GM19043 (cell line): ENCODE measurements around the gene SLC25A11.
"Not testable (repeated sequence)": the region's sequence is repeated elsewhere in the genome, so short reads cannot be mapped to it uniquely, and the experiment has no call there.

Experiments
- ATAC-seq: cut with Tn5 transposase; IDR thresholded peaks from one replicate; pipeline ENCODE4 v1.9.1; 2021; ENCODE audit warnings: low read depth; ENCODE audit not compliant: unreplicated experiment

The SLC25A11 gene

DNA sequence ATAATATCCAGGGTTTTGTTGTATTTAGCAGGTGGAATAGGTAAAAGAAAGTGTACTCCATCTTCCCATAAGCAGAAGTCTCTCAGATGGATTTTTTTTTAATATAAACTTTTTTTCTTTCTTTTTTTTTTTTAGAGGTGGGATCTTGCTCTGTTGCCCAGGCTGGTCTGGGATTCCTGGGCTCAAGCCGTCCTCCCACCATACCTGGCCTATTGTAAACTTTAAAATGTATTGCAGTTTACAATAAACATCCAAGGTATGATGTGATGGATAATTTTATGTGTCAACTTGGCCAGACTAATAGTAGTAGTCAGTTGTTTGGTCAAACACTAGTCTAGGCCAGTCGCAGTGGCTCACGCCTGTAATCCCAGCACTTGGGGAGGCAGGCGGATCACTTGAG lies 18.5 kb downstream of the SLC25A11 start:
- ATAC-seq: no peak

DNA sequence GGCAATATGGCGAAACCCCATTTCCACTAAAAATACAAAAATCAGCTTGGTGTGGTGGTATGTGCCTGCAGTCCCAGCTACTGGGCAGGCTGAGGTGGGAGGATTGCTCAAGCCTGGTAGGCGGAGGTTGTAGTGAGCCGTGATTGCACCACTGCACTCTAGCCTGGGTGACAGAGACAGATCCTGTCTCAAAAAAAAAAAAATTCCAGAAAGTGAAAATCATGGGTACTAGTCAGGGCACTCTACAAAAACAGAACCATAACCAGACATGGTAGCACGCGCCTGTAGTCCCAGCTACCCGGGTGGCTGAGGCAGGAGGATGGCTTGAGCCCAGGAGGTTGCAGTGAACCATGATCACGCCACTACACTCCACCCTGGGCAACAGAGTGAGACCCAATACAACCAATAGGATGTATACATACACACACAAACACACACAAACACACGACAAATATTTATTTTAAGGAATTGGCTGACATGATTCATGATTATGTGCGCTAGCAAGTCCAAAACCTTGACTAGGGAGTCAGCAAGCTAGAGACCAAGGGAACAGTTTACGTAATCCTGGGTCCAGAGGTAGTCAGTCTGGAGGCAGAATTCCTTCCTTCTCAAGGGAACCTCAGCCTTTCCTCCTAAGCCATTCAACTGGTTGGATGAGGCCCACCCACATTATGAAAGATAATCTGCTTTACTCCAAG lies 19.3 kb downstream of the SLC25A11 start:
- ATAC-seq: no peak

DNA sequence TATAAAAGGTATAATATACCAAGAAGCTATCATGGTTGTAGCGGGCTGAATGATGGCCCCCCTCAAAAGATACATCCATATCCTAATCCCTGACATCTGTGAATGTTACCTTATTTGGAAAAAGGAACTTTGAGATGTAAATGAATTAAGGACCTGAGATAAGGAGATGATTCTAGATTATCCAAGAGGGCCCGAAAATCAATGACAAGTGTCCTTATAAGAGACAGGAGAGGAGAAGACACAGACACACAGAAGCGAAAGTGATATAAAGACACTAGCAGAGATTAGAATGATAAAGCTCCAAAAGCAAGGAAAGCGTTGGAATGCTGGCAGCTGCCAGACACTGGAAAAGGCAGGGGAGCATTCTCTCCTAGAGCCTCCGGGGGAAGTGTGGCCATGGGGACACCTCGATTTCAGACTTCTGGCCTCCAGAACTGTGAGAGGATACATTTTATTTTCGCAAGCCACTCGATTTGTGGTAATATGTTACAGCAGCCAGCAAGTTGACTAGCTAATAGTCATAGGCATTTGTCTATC lies 20.3 kb downstream of the SLC25A11 start:
- ATAC-seq: no peak

DNA sequence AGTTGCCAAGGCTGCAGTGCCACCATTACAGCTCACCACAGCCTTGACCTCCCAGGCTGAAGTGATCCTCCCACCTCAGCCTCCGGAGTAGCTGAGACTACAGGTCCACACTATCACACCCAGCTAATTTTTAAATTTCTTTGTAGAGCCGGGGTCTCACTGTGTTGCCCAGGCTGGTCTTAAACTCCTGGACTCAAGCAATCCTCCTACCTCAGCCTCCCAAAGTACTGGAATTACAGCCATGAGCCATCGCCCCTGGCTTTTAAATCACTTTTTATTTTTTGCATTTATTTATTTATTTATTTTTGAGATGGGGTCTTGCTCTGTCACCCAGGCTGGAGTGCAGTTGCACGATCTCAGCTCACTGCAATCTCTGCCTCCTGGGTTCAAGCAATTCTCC lies 25.3 kb downstream of the SLC25A11 start:
- not testable (repeated sequence) for ATAC-seq

DNA sequence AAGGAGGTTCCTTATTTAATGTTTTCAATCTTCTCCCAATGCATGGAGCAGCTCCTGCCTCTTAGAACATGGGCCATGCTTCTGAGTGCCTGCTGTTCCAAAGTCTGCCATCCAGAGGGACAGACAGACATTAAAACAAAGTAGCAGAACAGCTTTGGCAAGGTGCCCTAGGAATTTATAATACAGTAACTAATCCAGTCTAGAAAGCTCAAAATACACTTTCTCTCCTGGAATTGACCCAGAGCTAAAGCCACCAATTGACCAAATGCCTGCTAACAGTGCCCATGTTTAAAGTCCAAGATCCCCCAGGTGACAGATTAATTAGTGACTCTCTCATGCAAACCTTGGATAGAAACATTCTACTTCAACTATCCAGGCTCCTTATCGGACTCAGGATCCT lies 25.9 kb downstream of the SLC25A11 start:
- no peak for ATAC-seq

DNA sequence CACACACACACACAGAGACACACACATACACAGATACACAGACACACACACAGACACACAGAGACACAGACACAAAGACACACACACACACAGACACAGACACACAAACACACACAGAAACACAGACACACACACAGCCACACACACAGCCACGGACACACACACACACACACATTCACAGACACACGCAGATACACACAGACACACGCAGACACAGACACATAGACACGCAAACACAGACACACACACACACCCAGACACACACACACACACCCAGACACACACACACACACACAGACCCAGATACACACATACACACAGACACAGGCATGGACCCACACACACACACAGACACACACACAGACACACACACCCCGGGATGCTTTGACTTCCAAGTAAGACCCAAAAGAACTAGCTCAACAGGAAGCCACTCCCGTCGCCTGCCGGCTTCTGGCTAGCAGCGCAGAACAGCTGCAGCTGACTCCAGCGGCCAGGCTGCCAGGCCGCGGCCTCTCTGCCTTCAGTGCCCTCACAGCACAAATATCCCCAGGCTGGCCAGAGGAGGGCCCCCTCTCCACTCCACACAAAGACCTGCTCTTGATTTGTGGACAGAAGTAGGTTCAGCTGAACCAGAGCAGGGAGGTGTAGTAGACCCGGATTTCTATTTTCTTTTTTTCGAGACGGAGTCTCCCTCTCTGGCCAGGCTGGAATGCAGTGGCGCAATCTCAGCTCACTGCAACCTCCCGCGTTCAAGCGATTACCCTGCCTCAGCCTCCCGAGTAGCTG lies 30.9 kb downstream of the SLC25A11 start:
- peak; percentile 55 for ATAC-seq

DNA sequence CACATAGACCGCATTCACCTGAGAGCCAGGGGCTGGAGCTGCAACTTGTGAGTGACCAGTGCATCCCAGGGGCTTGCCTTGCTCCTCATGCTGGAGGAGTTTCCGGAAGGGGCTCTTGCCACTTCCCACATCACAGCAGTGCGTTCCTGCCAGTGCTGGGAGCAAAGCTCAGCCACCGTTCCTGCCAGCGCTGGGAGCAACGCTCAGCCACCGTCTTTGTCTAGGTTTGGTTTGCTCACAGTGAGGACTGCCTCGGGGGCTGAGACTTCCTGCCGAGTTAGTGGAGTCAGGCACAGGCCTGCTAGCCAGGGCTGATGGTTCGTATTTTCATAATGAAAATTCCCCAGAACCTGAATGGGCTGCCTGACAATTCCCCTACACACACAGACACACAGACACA lies 31.5 kb downstream of the SLC25A11 start:
- ATAC-seq: no peak

DNA sequence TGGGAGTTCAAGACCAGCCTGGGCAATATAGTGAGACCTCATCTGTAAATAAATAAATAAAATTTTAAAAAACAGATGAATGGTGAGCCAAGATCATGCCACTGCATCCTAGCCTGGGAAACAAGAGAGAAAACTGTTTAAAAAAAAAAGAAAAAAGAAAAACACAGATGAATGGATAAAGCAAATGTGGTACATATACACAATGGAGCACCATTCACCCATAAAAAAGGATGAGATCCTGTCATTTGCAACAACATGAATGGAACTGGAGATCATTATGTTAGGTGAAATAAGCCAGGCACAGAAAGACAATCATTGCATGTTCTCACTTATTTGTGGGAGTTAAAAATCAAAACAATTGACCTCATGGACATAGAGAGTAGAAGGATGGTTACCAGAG lies 33.2 kb downstream of the SLC25A11 start:
- not testable (repeated sequence) for ATAC-seq

DNA sequence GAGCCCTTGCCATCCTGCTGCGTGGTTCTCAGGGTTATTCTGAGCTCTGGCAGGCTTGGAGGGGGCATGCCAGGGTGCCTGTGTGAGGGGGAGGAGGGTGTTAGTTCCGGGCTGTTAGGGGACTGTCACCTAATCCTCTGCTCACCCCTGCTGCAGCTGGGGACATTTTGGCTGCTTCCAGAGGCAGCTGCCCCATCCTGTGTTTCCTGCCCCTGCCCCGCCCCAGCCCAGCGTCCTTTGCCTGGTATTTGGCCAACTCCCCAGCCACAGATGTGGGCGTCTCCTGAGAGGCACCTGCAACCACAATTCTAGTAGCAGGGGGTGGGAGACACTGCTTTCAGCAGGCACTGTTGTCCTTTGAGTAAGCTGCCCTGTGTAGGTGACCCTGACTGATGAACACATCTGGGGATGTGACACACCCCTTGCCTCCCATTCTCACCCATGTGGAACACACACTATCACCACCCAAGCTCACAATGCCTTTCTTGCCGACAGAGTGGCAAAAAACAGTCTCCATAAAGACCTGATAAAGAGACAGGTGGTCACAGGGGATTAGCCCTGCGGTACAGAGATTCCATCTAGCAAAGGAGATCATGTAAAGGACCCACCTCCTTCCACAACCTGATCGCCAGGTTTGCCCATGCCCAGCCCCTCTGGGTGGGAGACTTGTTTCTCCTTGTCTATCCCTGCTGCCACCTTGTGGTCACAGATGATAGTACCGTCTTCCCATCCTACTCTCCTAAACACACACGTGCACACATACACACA lies 36.6 kb downstream of the SLC25A11 start, which contains the start of gene CHRNE:
Gene CHRNE (minus strand): TSS at position 48 of the 768 bp plus-strand sequence. CDS start 35 bp downstream, at position 13.
- no peak for ATAC-seq

DNA sequence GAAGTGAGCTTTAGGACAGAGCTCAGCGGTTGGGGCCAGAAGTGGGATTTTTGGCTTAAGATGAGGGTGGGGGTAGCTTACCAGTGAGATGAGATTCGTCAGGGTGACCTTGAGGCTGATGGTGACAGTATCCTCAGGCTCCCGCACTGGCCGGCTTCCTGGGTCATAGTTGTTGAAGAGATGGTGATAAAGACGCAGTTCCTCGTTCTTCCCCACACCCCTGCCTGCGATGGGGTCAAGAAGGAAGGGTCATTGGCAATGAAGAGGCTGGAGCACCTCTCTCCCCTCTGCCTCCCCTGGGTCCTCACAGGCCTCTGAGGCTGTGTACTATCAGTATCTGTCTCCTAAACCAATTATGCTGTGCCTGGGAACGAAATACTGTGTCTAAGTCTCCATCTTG lies 37.3 kb downstream of the SLC25A11 start:
- ATAC-seq: no peak

DNA sequence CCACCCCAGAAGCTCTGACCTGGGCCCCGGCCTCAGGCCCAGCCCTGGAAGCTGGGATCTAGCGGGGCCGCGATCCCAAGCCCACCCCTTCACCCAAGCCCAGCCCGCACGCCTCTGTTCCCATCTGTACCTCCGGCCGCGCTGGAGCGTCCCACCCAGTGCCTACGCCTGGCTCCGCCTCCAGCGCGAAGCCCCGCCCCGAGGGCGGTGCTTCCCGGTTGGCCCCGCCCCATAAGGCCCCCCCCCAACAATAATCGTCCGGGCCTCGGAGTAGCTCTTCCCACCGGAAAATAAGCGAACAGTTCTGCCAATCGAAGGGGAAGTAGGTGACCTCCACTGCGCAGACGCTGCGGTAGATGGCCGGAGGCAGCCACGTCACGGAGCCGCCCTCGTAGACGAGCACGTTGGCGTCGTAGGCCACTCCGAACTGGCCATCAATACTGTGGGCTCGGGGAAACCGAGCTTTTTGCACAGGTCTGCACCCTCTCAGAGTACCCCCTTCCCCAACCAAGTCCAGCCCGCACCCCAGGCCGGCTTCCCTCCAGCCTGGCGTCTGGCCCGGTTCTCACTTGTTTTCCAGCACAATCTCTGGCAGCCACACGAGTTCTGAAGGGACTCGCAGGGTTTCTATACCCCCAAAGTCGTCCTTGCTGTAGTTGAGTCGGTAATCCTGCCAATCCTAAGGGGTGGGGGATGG lies 38.0 kb downstream of the SLC25A11 start:
- no peak for ATAC-seq

DNA sequence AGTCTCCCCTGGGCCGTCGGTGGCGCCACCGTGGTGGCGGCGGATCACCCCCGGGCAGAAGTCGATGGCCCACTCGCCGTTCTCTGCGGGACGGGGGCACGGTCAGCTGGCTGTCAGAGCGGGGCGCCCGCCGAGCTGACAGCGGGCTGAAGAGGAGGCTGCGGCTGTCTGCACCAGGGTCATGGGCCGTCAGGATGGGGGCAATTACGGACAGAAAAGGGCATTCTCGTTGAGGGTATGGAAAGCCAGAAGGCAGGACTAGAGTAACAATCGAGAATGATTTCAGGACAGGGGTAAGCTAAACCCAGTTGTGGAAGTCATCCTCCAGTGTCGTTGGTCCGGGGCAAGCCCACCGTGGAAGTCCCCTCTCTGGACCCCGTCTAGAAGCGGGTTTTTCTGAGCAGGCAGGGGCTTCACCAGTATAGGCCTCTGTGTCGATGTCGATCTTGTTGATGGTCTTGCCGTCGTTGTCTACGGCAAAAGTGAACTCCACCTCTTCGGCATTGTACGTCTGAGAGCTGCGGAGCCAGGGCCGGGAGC lies 38.7 kb downstream of the SLC25A11 start:
- no peak for ATAC-seq

DNA sequence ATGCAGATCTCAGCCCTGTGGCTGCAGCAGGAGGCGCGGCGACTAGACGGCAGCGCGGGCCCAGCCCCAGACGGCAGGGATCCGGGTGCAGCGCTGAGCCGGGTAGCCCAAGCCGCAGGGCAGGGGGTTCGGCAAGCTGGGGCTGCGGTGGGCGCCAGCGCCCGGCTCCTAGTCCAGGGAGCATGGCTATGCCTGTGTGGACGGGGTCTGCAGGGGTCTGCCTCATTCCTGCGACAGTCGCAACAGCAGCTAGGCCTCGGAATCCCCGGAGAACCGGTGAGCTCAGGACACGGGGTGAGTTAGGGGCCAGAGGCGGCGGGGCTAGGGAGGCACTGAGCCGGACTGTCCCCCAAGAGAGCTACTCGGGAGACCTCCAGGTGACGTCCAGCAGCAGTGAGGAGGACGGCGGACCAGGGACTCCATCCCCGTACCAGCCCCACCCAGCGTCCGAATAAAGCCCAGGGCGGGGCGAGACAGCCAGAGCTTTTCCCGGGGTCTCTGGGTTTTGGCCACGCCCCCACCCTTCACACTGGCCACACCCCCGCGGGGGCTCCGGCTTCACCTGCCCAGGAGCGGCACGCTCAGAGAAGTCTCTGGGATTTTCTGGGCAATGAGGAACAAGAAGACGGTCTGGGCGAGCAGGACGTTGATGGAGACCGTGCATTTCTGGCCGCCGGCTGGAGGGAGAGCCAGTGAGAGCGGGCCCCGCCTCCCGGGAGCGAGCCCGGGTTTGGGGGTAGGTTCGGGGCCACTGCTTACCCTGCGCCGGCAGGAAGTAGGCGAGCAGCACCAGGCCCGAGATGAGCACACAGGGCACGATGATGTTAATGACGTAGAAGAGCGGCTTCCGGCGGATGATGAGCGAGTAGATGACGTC lies 39.4 kb downstream of the SLC25A11 start:
- ATAC-seq: no peak

DNA sequence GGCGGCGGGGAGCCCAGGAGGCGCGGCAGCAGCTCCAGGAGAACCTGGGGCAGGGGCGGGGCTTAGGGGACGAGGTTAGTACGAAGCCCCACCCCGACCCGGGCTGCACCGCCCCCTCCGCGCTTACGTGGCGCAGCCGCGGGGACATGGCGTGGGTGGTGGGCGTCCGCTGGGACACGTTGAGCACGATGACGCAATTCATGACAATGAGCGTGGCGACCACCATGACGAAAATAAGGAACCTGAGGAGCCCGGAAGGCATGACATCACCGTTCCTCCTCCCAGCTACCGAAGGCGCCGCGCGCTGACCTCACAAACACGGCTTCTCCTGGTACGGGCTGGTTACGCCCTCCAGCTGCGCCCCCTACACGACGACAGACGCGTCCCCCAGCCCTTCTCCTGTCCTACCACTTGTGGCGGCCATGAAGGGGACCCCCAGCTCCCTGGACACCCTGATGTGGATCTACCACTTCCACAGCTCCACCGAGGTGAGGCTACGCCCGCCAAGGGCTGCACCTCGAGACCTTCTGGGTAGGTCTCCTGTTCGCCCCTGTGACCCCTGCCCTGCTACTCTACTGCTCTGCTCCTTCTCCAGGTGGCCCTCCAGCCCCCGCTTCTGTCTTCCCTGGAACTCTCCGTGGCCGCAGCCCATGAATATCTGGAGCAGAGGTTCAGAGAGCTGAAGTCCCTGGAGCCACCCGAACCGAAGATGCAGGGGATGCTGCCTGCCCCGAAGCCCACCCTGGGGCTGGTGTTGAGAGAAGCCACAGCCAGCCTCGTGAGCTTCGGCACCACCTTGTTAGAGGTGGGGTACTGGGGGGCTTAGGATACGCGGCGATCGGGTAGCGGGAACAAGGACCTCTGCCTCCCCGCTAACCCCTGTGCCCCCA lies 40.3 kb downstream of the SLC25A11 start, which contains the start of gene C17orf107:
Gene C17orf107 (plus strand): TSS at position 196 of the 890 bp plus-strand sequence. CDS start 227 bp downstream, at position 423.
- ATAC-seq: no peak

DNA sequence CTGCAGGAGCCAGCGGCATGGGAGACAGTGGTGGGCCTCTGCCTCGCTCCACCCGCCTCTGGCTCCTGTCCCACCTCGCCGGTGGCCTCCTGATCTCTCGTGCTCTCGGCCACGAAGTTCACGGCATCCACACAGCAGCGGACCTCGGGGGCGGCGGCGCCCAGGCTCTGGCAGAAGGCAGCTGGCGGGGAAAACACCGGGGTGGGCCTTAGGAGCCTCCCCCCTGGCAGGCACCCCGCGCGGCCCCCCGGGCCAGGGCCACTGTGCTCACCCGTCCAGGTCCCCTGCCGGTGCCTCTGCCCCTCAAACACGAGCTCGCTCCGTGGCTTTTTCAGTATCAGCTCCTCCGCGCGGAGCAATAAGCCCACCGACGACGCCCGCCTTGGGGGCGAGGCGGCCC lies 40.9 kb downstream of the SLC25A11 start:
- no peak for ATAC-seq

DNA sequence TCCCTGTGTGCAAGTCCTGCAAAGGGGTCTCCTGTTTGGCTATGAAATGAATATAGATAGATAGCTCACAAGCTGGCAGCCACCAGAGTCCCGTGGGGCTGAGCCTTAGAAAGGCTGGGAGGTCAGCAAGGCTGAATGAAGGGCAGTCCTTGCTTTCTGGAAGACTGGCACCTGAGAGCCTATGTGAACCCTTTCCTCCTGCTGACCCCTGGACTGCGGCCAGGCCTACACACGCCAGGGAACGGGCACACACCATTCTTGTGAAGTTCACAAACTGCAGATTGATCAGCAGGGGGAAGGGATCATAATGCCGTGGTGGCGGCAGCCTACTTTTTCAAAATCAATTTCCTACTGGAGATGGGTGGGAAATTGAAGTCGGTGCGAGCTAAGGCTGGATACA lies 41.5 kb downstream of the SLC25A11 start:
- ATAC-seq: no peak

DNA sequence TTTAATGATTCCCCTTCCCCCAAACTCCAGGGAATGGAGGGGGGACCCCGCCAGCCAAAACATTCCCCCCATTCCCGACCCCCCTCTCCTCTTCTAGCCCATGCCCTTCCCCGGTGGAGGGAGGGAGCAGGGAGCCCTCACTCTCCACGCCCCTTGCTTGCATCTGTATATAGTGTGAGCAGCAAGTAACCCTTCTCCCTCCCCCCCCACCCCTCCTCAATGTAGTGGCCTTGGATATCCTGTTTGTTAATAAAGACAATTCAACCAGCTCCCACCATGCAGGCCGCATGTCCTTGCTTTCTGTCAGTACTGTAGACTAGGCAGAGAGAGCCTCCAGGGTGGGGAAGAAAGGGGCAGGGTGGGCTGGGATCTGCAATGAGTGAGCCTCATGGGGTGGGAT lies 42.1 kb downstream of the SLC25A11 start:
- no peak for ATAC-seq

DNA sequence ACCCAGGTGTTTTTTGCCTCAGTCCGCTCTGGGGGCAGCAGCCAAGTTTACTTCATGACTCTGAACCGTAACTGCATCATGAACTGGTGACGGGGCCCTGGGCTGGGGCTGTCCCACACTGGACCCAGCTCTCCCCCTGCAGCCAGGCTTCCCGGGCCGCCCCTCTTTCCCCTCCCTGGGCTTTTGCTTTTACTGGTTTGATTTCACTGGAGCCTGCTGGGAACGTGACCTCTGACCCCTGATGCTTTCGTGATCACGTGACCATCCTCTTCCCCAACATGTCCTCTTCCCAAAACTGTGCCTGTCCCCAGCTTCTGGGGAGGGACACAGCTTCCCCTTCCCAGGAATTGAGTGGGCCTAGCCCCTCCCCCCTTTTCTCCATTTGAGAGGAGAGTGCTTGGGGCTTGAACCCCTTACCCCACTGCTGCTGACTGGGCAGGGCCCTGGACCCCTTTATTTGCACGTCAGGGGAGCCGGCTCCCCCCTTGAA lies 42.6 kb downstream of the SLC25A11 start:
- ATAC-seq: no peak
